GM21390 (cell line): Measurements from ENCODE around the gene SHE.

Experiments
- ATAC-seq: cut with Tn5 transposase; IDR thresholded peaks from one replicate; pipeline ENCODE4 v1.9.1; 2021; ENCODE audit not compliant: unreplicated experiment

Gene SHE

DNA sequence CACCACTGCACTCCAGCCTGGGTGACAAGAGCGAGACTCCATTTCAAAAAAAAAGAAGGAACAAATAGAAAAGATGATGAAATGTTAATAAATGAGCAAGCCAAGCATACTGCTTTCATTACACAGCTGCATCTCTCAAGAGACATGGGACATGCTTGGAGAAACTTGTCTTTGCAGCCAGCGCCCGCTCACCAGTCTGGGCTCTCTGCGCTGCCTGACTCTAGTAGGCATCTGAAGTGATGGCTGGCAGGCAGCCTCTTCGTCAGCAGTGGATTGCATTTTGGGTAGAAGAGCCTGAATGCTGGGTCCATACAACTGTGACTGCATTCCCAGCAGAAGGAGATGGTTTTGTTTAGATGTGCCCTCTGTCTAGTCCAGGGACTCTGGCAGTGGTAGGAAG, 49.1 kb downstream of the SHE start:
- ATAC-seq = no peak

DNA sequence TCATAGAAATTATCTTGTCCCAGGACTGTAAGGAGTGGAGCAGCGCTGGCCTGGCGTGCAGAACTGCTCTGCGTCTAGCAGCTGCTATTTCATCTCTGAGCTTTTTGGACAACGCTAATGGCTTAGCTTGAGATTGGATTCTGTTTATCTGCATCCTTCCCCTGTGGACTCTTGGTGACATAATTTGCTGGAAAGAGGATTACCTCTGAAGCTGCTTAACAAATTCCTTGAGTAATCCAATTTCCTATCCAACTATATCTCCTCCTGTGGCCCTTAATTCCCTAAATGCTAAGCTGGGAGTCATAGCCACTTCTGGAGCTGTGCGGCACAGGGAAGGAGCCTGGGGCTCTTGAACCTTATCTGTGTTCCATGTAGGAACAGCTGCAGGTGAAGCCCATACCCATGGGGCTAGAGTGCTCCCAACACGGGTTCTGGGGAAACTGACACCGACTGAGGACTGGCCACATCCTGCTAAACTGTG, 53.8 kb downstream of the SHE start:
- no peak for ATAC-seq

DNA sequence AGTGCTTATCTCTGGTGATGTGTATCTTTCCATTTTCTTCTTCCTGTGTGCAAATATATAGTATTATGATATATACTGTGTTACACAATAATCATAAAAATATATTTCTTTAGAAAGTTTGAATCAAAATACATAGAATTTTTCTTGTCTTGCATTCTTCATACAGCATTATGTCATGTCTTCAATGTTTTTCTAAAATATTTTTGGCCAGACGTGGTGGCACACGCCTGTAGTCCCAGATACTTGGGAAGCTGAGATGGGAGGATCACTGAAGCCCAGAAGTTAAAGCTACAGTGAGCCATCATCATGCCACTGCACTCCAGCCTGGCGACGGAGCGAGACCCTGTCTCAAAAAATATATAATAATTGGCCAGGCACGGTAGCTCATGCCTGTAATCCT, 55.4 kb downstream of the SHE start:
- no peak for ATAC-seq

DNA sequence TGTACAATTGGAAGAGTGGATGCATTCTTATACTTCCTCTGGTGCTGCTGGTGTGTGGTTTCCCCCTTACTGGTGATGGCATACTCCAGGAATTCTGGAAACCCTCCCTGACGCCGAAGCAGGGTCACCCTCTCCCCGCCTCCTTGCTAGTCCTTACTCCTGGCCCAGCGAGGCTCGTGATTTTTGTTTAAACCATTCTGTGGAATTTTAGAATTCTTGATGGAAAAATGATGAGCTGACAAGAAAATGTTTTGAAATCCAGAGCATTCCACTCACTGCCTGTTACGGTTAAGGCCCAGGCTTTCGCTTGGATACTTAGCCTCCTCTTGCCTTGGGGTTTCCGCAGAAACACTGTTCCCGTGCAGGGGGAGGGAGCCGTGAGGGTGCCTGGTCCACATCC, 55.9 kb downstream of the SHE start:
- ATAC-seq = no peak

DNA sequence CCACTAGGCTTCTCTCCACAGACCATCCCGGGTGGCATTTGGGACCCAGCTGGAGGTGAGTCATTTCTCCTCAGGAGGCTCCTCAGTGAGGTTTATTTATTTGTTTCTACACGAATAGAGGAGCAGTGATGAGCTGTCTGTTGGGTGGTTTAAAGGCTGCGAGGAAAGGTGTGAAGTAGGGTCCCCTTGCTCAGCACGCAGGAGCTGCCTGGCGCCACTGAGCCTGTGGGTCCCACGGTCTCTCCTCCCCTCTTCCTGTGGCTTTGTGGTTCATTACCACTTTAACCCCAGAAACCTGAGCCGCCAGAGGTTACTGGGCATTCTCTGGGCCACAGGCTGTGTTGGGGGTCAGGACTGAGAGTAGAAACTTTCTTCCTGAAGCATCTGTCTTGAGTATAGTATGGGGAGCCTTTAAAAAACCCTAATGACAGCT, 57.2 kb downstream of the SHE start:
- ATAC-seq = peak; percentile 77

DNA sequence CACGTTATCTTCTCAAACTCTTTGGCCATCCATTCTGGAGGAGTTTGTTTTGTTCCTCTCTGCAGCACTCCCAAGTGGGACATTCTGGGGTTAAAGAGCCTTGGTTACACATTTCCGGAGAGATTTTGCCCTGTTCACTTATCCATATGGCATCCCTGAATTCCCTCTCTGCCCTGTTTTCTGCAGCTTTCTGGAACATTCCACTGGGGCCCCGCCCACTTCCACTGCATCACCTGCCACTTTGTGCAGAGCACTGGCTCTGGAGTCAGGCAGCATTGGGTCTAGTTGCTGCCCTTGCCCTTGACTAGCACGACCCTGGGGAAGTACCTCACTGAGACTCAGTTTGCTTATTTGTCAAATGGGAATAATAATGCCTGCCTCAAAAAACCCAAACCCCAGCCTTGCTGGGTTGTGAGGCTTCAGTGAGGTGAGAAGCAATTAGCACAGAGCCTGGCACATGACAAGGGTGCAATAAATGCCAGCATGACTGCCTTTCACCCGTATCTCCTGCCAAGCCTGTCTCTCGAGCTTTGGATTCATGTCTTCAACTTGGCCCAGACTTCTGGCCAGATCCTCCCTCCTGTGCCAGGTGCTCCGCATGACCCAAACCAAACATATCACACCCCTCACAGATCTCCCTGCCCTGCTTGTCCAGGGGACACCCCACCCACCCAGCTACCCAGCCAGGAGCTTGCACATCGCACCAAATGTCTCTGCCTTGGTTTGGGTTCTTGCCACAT, 58.8 kb downstream of the SHE start:
- no peak for ATAC-seq

DNA sequence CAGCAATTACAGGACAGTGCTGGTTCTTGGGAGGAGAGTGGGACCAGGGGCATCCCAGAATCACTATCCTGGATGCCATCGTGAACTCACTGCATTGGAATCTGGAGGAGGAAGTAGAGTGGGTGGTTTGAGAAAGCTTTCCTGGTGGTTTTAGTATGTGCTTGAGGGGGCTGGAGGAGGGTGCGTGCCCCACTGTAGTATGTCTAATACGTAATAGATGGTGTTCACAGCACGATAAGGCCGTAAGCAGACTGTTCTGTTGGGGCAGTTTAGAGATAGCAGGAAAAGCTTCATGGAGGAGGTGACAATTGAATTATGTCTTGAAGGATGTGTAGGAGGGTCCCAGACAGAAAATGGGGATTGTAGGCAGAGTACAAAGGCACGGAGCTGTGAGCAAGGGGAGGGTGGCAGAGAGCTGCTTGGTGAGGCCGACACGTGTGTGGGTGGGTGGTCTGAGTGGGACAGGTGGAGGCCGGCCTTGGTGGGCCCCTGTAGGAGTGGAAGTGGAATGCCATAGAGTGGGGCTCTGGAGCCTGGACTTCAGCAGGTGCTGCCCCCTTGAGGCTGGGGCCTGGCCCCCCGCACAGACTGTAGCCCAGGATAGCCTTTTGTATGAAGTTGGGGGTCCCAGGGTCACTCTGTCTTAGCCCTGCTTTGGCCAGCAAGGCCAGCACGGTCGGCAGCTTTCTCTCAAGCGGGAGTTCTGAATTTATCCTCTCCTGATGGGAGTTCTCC, 60.0 kb downstream of the SHE start:
- no peak for ATAC-seq

DNA sequence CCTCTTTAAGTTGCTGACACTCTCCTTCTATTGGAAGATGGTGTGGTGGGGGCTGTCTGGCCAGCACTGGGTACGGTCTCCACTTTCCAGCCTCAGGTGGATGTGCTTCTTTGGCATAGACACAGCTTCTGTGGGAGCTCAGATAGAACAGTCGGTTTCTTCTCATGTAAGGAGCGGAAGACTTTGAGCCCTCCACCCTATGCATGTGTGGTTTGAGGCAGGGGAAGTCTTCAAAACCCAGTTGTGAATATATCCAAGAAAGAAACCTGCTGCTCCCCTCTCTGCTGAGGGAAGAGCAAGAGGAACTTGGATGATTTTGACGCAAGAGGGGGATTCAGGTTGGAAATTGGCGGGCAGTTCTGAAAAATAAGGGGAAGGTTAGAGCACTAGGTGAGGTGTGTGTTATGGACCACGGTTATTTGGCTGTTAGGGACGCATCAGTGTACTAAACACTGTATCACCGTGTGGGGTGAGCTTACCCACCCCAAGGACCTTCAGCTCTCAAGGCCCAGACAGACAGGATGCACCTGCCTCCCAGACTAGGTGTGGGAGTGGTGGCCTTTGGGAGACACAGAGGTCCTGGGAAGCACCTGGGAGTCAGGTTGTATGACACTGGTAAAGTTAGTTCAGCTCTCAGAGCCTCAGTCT, 60.8 kb downstream of the SHE start:
- ATAC-seq = no peak

DNA sequence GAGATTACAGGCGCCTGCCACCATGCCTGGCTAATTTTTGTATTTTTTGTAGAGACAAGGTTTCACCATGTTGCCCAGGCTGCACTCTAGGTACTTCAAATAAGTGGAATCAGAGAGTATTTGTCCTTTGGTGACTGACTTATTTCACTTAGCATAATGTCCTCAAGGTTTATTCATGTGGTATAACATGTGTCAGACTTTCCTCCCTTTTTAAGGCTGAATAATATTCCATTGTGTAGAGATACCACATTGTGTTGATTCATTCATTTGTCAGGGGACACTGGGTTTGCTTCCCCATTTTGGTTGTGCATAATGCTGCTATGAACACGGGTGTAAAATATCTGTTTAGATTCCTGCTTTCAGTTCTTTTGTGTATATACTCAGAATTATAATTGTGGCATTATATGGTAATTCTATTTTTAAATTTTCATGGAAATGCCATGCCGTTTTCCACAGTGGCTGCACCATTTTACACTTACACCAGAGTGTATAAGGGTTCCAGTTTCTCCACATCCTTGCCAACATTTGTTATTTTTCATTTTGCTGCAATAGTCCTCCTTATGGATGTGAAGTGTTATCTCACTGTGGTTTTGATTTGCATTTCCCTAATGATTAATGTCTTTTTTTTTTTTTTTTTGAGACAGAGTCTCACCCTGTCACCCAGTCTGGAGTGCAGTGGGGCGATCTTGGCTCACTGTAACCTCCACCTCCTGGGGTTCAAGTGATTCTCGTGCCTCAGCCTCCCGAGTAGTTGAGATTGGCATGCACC, 62.0 kb downstream of the SHE start:
- ATAC-seq = no peak

DNA sequence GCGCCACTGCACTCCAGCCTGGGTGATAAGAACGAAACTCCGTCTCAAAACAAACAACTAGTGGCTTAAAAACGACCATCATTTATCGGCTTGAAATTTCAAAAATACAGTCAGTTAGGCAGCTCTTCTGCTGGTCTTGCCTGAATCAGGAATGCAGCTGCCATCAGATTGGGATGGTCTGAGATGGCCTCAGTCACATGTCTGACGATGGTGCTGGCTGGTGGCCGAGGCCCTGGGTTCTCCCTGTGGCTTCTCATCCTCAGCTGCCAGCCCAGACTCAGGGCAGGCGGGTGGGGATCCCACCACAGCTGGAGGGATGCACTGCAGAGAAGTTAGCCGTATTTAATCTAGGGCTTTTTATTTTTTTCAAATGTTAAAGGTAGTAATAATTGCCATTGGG, 65.8 kb downstream of the SHE start:
- ATAC-seq = no peak

DNA sequence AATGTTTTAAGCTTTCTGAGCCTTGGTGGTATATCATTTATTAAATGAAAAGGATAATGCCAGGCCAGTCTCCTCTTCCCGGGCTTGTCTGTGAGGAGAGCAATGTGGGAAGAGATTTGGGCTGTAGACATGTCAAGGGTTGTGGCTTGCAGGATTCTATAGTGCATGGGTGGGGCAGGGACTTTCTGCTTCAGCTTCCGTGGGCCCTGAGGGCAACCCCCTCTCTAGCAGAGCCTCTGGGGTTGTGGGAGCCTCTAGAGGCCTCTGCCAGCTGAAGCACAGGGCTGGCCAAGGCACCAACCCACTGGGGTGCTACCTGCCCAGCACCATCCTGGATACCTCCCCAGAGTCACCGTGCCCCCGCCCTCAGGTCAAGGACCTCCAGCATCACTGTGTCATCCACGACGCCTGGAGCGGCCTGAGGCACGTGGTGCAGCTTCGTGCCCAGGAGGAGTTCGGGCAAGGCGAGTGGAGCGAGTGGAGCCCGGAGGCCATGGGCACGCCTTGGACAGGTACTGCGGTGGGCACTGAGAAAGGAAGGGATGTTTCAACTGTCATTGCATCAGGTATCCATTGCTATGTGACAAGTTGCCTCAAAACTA, 66.5 kb downstream of the SHE start:
- no peak for ATAC-seq

DNA sequence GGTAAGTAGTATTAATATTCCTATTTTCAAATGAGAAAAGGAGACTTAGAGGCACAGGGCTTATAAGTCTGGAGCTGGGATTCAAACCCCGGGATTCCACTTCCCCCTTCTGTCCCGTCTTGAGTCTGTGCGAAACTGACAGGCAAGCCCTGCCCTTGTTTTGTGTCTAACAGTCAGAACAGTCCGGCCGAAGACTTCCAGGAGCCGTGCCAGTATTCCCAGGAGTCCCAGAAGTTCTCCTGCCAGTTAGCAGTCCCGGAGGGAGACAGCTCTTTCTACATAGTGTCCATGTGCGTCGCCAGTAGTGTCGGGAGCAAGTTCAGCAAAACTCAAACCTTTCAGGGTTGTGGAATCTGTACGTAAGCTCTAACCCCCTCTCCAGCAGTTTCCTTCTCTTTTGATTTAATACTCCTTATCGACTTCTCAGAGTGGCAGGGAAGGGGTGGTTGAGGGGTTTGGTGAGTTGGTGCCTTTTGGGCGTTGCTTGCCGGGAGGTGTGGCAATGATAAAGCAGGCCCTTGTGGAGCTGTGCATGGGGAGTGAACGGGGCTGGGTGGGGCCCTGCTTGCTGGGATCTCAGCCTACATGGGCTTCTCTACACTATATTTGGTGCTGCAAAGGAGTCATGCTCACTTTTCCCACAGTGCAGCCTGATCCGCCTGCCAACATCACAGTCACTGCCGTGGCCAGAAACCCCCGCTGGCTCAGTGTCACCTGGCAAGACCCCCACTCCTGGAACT, 67.7 kb downstream of the SHE start:
- ATAC-seq = no peak

DNA sequence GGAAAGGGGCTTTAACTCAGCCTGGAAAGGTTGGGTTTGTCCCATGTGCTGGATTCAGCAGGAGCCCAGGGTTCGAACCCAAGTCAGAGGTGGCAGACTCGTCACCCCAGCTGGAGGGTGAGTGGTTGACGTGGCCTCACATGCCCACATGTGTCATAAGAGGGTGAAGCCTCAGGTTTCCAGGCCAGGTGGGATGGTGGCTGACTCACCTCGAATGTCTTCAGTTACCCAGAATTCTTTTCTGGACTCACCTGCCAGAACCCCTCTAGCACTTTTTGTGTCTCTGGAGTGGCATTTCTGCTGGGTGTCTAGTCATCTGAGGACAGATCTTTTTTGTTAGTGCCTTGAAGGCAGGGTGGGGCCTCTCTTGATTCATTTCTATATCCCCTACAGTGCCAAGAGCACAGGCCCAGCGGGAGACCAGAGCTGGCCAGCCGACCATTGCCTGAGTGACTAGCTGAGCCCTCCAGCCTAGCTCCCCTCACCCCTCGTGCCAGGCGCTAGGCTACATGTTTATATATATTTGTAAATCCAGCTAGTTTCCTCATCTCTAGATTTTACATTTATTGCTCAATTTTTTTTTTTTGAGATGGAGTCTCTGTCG, 68.9 kb downstream of the SHE start:
- ATAC-seq = no peak

DNA sequence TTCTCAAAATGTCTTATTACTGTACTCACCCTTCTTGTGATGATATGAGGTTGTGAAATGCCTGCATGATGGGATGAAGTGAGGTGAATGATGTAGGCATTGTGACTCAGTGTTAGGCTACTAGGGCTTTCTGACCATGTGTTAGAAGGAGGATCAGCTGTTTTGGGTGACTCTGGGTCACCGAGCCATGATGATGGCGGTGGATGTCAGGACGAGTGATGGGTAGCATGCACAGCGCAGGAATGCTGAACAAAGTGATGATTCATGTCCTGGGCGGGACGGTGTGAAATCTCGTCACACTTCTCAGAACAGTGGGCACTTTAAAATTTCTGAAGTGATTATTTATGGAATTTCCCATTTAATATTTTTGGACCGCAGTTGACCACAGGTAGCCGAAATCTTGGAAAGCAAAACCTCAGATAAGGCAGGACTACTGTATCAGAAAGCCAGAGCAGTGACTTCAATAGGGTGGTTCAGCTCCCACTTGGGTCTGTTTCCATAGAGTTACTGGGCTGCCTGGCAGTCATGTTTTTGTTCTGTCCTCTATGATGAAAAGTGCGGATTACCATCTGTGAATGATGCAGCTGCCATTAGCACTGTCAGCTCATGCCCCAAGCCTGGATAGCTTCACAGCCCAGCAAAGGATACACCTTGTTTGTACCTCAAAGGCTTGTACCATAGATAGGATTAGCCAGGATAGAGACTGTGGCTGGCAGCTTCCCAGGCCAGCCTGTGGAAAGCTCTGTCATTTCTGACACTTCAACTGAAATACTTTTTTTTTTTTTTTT, 70.4 kb downstream of the SHE start:
- no peak for ATAC-seq

DNA sequence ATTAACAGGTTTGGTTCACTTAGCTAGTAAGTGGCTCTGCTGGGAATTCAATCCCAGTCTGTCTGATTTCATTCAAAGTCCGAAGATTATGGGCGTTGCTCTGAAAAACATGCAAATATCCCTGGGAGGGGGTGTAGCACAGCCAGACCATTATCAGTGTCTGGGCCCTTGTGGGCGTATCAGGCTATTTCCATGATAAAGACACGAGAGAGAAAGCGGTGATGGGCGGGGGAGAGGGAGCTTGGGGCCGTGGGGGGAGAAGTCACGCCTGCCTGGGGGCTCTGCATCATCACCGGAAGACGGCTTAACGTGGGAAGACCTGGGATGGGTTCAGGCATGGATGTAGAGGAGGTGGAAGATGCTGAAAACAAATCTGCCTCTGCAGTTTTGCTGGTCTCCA, 71.3 kb downstream of the SHE start:
- no peak for ATAC-seq

DNA sequence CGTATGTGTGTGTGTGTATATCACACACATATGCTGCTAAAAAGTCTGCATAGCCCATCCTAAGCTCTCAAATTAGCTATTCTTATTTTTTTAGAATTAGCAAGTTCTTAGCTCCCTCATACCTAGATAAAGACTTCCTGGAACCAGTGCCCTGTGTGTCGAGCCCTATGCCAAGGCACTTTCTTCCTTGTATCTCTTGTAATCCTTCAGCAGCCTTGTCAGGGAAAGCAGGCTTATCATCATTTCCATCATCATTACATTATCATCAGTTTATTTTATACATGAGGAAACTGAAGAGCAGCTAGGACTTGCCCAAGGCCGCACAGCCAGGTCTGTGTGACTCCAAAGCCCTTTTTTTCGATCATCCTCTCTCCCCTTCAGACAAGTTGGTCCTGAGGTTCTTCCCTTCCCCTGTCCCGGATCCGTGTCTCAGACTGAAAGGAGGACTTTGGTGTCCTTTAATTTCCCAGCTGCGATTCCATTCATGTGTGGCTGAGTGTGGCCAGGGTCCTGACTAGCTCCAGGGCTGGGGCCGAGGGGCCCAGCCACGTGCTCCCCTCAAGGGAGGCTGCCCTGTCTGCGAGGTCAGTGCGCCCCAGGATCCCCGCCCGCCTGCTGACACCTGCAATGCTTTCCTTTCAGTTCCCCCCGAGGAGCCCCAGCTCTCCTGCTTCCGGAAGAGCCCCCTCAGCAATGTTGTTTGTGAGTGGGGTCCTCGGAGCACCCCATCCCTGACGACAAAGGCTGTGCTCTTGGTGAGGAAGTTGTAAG, 72.2 kb downstream of the SHE start:
- no peak for ATAC-seq
